Measurements from ENCODE around the gene PPIF. TPM values are rescaled to one million over a fixed set of nuclear protein-coding genes. Genes with fewer than 3 reads are reported as not detected.
A peak's percentile ranks its signal among the peaks of the same experiment; 100 is the strongest.

The PPIF gene
- total RNA-seq, 1 experiment from 2014 or later, result 80.9 TPM

DNA sequence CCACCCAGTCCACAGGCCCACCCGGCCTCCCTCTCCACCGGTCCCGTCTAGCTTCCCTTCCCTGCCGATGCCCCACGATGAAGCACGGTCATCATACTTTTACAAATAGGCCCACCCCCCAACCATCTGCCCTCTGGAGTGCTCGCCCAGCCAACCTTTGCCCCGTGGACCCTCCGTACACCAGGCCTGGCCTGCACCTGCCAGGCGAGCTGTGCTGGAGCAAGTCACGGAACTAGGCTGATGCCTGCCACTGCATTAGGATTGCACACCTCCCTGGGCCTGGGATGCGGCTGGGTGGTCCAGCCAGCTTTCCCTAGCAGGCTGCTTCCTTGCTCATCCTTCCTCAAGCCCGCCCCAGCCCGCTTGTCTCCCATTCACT, 44.7 kb downstream of the PPIF start:
- Mint-ChIP-seq H3K4me1 (no peaks in the 10 kb centered on the region), H3K9me3 (no peaks in the 10 kb centered on the region), H3K4me3 (no peak overlapping the region), H3K36me3 (no peaks in the 10 kb centered on the region), H3K27ac (no peak overlapping the region), H3K27me3 (ENCODE audit: low read depth) (no peaks in the 10 kb centered on the region; the same call in 1 of the 2 replicates)
- peak; percentile 7 for DNase-seq (ENCODE audit: low spot score)
- CTCF ChIA-PET, result interaction anchor here (1.4 to 2.1 kb wide), 4 partner anchors 9 to 96 kb away, joined by 5 to 9 read pairs (median 6); no protein-coding TSS in a partner anchor
- TF ChIP-seq STAT6 (CRISPR knock-in tag; conservative IDR thresholded peaks at IDR 0.05; ENCODE audit: low read depth), result no peak
- no peak for TF ChIP-seq ZNF532 (CRISPR knock-in tag; IDR thresholded peaks at IDR 0.05; ENCODE audit: borderline replicate concordance)
- no peak for TF ChIP-seq ATF2 (CRISPR knock-in tag; IDR thresholded peaks at IDR 0.05; ENCODE audit: borderline replicate concordance, low read depth)
- TF ChIP-seq, protein P1, sequence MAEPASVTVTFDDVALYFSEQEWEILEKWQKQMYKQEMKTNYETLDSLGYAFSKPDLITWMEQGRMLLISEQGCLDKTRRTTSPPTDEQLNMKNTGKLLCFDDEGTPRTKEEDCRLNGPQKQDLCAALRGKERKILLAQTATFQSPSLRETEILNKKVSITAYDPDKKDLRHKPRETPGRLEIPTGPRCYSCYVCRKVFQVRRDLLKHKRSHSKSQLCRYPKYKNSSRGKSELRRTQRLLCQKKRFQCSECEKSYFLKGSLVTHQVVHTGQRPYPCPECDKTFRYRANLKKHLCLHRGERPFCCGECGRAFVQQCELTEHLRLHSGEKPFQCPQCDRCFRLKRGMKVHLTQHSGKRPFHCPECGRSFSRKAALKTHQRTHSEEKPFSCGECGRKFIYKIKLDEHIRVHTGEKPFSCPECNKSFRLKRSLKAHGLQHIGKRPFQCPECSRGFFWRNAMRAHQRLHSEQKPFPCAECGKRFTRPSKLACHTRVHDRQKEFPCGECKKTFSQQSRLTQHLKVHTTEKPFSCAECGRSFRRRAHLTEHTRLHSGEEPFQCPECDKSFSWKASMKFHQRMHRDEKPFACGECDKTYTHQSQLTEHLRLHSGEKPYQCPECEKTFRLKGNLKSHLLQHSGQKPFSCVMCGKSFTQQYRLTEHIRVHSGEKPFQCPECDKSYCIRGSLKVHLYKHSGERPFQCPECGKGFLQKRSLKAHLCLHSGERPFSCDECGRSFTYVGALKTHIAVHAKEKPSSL (CRISPR knock-in tag; conservative IDR thresholded peaks at IDR 0.05), result no peak
- no peak for TF ChIP-seq ZNF232 (CRISPR knock-in tag; IDR thresholded peaks at IDR 0.05)
- no peak for TF ChIP-seq GTF2I (CRISPR knock-in tag; conservative IDR thresholded peaks at IDR 0.05)
- TF ChIP-seq, protein P2, sequence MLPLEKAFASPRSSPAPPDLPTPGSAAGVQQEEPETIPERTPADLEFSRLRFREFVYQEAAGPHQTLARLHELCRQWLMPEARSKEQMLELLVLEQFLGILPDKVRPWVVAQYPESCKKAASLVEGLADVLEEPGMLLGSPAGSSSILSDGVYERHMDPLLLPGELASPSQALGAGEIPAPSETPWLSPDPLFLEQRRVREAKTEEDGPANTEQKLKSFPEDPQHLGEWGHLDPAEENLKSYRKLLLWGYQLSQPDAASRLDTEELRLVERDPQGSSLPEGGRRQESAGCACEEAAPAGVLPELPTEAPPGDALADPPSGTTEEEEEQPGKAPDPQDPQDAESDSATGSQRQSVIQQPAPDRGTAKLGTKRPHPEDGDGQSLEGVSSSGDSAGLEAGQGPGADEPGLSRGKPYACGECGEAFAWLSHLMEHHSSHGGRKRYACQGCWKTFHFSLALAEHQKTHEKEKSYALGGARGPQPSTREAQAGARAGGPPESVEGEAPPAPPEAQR (CRISPR knock-in tag; IDR thresholded peaks at IDR 0.05), result no peak
- TF ChIP-seq RORB (CRISPR knock-in tag; IDR thresholded peaks at IDR 0.05), result no peak
- no peak for TF ChIP-seq ZNF416 (CRISPR knock-in tag; IDR thresholded peaks at IDR 0.05)
- TF ChIP-seq ZNF396 (CRISPR knock-in tag; IDR thresholded peaks at IDR 0.05; ENCODE audit: borderline replicate concordance), result no peak
- TF ChIP-seq, protein P3, sequence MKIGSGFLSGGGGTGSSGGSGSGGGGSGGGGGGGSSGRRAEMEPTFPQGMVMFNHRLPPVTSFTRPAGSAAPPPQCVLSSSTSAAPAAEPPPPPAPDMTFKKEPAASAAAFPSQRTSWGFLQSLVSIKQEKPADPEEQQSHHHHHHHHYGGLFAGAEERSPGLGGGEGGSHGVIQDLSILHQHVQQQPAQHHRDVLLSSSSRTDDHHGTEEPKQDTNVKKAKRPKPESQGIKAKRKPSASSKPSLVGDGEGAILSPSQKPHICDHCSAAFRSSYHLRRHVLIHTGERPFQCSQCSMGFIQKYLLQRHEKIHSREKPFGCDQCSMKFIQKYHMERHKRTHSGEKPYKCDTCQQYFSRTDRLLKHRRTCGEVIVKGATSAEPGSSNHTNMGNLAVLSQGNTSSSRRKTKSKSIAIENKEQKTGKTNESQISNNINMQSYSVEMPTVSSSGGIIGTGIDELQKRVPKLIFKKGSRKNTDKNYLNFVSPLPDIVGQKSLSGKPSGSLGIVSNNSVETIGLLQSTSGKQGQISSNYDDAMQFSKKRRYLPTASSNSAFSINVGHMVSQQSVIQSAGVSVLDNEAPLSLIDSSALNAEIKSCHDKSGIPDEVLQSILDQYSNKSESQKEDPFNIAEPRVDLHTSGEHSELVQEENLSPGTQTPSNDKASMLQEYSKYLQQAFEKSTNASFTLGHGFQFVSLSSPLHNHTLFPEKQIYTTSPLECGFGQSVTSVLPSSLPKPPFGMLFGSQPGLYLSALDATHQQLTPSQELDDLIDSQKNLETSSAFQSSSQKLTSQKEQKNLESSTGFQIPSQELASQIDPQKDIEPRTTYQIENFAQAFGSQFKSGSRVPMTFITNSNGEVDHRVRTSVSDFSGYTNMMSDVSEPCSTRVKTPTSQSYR (CRISPR knock-in tag; IDR thresholded peaks at IDR 0.05), result no peak
- no peak for TF ChIP-seq TEAD4 (CRISPR knock-in tag; IDR thresholded peaks at IDR 0.05)
- TF ChIP-seq, protein P4, sequence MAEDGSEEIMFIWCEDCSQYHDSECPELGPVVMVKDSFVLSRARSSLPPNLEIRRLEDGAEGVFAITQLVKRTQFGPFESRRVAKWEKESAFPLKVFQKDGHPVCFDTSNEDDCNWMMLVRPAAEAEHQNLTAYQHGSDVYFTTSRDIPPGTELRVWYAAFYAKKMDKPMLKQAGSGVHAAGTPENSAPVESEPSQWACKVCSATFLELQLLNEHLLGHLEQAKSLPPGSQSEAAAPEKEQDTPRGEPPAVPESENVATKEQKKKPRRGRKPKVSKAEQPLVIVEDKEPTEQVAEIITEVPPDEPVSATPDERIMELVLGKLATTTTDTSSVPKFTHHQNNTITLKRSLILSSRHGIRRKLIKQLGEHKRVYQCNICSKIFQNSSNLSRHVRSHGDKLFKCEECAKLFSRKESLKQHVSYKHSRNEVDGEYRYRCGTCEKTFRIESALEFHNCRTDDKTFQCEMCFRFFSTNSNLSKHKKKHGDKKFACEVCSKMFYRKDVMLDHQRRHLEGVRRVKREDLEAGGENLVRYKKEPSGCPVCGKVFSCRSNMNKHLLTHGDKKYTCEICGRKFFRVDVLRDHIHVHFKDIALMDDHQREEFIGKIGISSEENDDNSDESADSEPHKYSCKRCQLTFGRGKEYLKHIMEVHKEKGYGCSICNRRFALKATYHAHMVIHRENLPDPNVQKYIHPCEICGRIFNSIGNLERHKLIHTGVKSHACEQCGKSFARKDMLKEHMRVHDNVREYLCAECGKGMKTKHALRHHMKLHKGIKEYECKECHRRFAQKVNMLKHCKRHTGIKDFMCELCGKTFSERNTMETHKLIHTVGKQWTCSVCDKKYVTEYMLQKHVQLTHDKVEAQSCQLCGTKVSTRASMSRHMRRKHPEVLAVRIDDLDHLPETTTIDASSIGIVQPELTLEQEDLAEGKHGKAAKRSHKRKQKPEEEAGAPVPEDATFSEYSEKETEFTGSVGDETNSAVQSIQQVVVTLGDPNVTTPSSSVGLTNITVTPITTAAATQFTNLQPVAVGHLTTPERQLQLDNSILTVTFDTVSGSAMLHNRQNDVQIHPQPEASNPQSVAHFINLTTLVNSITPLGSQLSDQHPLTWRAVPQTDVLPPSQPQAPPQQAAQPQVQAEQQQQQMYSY (CRISPR knock-in tag; IDR thresholded peaks at IDR 0.05), result no peak
- no peak for TF ChIP-seq JAZF1 (CRISPR knock-in tag; IDR thresholded peaks at IDR 0.05)
- TF ChIP-seq OVOL2 (CRISPR knock-in tag; IDR thresholded peaks at IDR 0.05; ENCODE audit: borderline replicate concordance), result no peak
- no peak for TF ChIP-seq NR2C2 (CRISPR knock-in tag; IDR thresholded peaks at IDR 0.05)
- TF ChIP-seq JUN (CRISPR knock-in tag; IDR thresholded peaks at IDR 0.05), result no peak
- POLR2A ChIA-PET, result no interaction called here
- no peak for ATAC-seq

Measured in WTC11 (cell line).